ENCODE measurements around the gene GLCCI1. TPM values are rescaled to one million over a fixed set of nuclear protein-coding genes. Genes with fewer than 3 reads are reported as not detected.
"Not testable (repeated sequence)": the region's sequence is repeated elsewhere in the genome, so short reads cannot be mapped to it uniquely, and the experiment has no call there.

The GLCCI1 gene
- total RNA-seq, 4 donors from 2014 or later: 1.5 to 9.9 (median 5.6) TPM

DNA sequence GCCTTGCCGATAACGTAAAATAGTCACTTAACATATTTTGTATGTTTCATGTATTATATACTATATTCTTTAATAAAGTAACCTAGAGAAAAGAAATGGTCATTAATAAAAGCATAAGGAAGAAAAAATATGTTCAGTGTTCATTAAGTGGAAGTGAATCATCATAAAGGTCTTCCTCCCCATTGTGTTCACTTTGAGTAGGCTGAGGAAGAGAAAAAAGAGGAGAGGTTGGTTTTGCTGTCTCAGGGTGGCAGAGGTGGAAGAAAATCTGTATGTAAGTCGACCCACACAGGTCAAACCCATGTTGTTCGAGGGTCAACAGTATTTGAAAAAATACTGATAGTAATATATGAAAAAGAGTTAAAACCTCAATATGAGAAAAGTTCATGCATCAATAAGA, 90.3 kb downstream of the GLCCI1 start:
- H3K27me3 ChIP-seq: no peaks in the 10 kb centered on the region
- peaks cover 0 to 43% (median 0%) of the 10 kb centered on the region in 3 donors for H3K36me3 ChIP-seq
- no peak for DNase-seq
- no peak overlapping the region for H3K4me3 ChIP-seq
- H3K4me1 ChIP-seq: no peaks in the 10 kb centered on the region
- intact Hi-C loops (cut with DNase I): no loop called here
- no peak overlapping the region for H3K27ac ChIP-seq
- H3K9me3 ChIP-seq: no peaks in the 10 kb centered on the region
- WGBS, 2 donors: 90 to 92% methylated on average over 4 of the region's 4 CpGs
- TF ChIP-seq POLR2A (IDR thresholded peaks at IDR 0.05): no peak
- TF ChIP-seq CTCF (IDR thresholded peaks at IDR 0.05): no peak

- TF ChIP-seq POLR2A (IDR thresholded peaks at IDR 0.05): no peak
- TF ChIP-seq CTCF (IDR thresholded peaks at IDR 0.05): no peak
- no peak for DNase-seq
- no peaks in the 10 kb centered on the region for H3K9me3 ChIP-seq
- peaks cover 0 to 41% (median 0%) of the 10 kb centered on the region in 3 donors for H3K36me3 ChIP-seq
- H3K27me3 ChIP-seq: no peaks in the 10 kb centered on the region
- no peak overlapping the region for H3K4me3 ChIP-seq
- no peak overlapping the region for H3K27ac ChIP-seq
- intact Hi-C loops (cut with DNase I): no loop called here
- 81 to 85% methylated on average over 3 of the region's 3 CpGs for WGBS, 2 donors
- H3K4me1 ChIP-seq: no peaks in the 10 kb centered on the region
Observed at GRCh38 chr7:8060241-8060640, 91.6 kb downstream of the GLCCI1 start.

DNA sequence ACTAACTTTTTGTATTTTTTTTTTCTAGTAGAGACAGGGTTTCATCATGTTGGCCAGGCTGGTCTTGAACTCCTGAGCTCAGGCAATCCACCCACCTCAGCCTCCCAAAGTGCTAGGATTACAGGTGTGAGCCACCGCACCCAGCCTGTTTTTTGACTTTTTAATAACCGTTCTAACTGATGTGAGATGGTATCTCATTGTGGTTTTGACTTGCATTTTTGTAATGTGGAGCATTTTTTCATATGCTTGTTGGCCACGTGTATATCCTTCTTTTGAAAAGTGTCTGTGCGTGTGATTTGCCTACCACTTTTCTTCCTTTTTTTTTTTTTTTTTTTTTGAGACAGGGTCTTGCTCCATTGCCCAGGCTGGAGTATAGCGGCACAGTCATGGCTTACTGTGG, 94.7 kb downstream of the GLCCI1 start:
- H3K27ac ChIP-seq; DNase-seq; H3K4me1 ChIP-seq; H3K9me3 ChIP-seq; H3K4me3 ChIP-seq; intact Hi-C loops (cut with DNase I); H3K27me3 ChIP-seq: not testable (repeated sequence)
- H3K36me3 ChIP-seq: peaks cover 0 to 17% (median 0%) of the 10 kb centered on the region in 3 donors
- 84 to 89% methylated on average over 5 of the region's 5 CpGs for WGBS, 2 donors

DNA sequence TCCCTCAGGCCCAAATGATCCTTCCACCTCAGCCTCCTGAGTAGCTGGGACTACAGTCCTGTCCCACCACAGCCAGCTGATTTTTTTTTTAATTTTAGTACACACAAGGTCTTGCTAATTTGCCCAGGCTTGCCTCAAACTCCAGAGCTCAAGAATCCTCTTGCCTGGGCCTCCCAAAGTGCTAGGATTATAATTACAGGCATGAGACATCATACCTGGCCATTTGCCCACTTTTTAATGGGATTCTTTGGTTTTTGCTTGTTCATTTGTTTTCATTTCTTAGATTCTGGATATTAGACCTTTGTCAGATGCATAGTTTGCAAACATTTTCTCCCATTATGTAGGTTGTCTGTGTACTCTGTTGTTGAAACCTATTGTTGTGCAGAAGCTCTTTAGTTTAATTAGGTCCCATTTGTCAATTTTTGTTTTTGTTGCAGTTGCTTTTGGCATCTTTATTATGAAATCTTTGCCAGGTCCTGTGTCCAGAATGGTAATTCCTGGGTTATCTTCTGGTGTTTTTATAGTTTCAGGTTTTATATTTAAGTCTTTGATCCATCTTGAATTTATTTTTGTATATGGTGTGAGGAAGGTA, 95.2 kb downstream of the GLCCI1 start:
- H3K4me3 ChIP-seq: no peak overlapping the region
- intact Hi-C loops (cut with DNase I): no loop called here
- H3K9me3 ChIP-seq: no peaks in the 10 kb centered on the region
- no peaks in the 10 kb centered on the region for H3K27me3 ChIP-seq
- H3K4me1 ChIP-seq: no peaks in the 10 kb centered on the region
- peaks cover 0 to 17% (median 0%) of the 10 kb centered on the region in 3 donors for H3K36me3 ChIP-seq
- TF ChIP-seq CTCF (IDR thresholded peaks at IDR 0.05) (no peak), POLR2A (IDR thresholded peaks at IDR 0.05) (no peak)
- H3K27ac ChIP-seq: no peak overlapping the region
- no peak for DNase-seq

DNA sequence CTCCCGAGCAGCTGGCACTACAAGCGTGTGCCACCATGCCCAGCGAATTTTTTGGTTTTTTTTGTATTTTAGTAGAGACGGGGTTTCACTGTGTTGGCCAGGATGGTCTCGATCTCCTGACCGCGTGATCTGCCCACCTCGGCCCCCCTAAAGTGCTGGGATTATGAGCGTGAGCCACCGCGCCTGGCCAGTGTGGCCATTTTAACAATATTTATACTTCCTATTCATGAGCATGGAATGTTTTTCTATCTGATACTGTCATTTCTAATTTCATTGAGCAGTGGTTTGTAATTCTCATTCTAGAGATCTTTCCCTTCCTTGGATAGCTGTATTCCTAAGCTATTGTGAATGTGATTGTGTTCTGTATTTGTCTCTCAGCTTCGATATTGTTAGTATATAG, 96.2 kb downstream of the GLCCI1 start:
- Histone ChIP-seq H3K27ac (no peak overlapping the region), H3K27me3 (no peaks in the 10 kb centered on the region), H3K36me3 (peaks cover 0 to 17% (median 0%) of the 10 kb centered on the region in 3 donors), H3K4me3 (no peak overlapping the region), H3K4me1 (no peaks in the 10 kb centered on the region), H3K9me3 (no peaks in the 10 kb centered on the region)
- no peak for DNase-seq
- 94 to 95% methylated on average over 10 to 12 of the region's 12 CpGs for WGBS, 2 donors
- TF ChIP-seq CTCF (IDR thresholded peaks at IDR 0.05): no peak
- TF ChIP-seq POLR2A (IDR thresholded peaks at IDR 0.05): no peak
- intact Hi-C loops (cut with DNase I): no loop called here

GRCh38 chr7:8065356-8065813, 96.8 kb downstream of the GLCCI1 start:
- intact Hi-C loops (cut with DNase I): no loop called here
- peaks cover 0 to 17% (median 0%) of the 10 kb centered on the region in 3 donors for H3K36me3 ChIP-seq
- DNase-seq: no peak
- TF ChIP-seq CTCF (IDR thresholded peaks at IDR 0.05) (no peak), POLR2A (IDR thresholded peaks at IDR 0.05) (no peak)
- H3K27ac ChIP-seq: no peak overlapping the region
- H3K4me3 ChIP-seq: no peak overlapping the region
- H3K27me3 ChIP-seq: no peaks in the 10 kb centered on the region
- 54 to 63% methylated on average over 2 of the region's 2 CpGs for WGBS, 2 donors
- no peaks in the 10 kb centered on the region for H3K9me3 ChIP-seq
- no peaks in the 10 kb centered on the region for H3K4me1 ChIP-seq

All from esophagus squamous epithelium (tissue), 5 donors.